Sigmoid colon (tissue), 7 donors: ENCODE data around the gene TCOF1. TPM values are rescaled to one million over a fixed set of nuclear protein-coding genes. Genes with fewer than 3 reads are reported as not detected.

Source experiments
- DNase-seq: peaks from one replicate; pipeline ENCODE4 v3.0.0-alpha.2; 2019
- H3K27ac ChIP-seq, 4 donors: fragments of 200-600 bp; sonication (generic); one replicate each; pipeline ENCODE4 v1.5.1; 2016 to 2019; ENCODE audit warnings: mild to moderate bottlenecking in 1 of 4
- H3K27me3 ChIP-seq, 3 donors: fragments of 200-600 bp; sonication (generic); one replicate each; pipeline ENCODE4 v1.5.1; 2019; ENCODE audit warnings: mild to moderate bottlenecking in 1 of 3
- H3K36me3 ChIP-seq, 4 donors: fragments of 200-600 bp; sonication (generic); one replicate each; pipeline ENCODE4 v1.5.1; 2016 to 2019
- H3K4me1 ChIP-seq, 4 donors: fragments of 200-600 bp; sonication (generic); one replicate each; pipeline ENCODE4 v1.5.1; 2017 to 2019
- H3K4me3 ChIP-seq, 4 donors: fragments of 200-600 bp; sonication (generic); one replicate each; pipeline ENCODE4 v1.5.1; 2017 to 2019; ENCODE audit warnings: mild to moderate bottlenecking in 2 of 4, moderate library complexity in 1 of 4
- H3K9me3 ChIP-seq, 4 donors: fragments of 200-600 bp in 3 of 4; sonication (generic) in 3 of 4; one replicate each; pipeline versions ENCODE4 v1.5.1 to v1.6.1; 2013 to 2019
- EP300 ChIP-seq, 4 donors: sonication (generic); formaldehyde crosslinking; IDR thresholded peaks; one replicate each; pipeline ENCODE4 v1.6.1; 2017; ENCODE audit warnings: antibody characterized with exemption in 4 of 4
- POLR2A ChIP-seq, 2 donors: fragments of 450-650 bp; IDR thresholded peaks; one replicate each; pipeline ENCODE4 v1.6.1; 2016; ENCODE audit warnings: antibody characterized with exemption in 2 of 2, mild to moderate bottlenecking in 2 of 2, moderate library complexity in 2 of 2
- POLR2AphosphoS5 ChIP-seq, 4 donors: sonication (generic); formaldehyde crosslinking; IDR thresholded peaks; one replicate each; pipeline ENCODE4 v1.6.1; 2017; ENCODE audit warnings: antibody characterized with exemption in 4 of 4
- WGBS, 2 donors: extraction: QIAGEN DNeasy Blood & Tissue Kit; methylation state at CpG; one replicate each; pipeline ENCODE4 v1.1.7; 2013; 5-methylcytosine and 5-hydroxymethylcytosine counted together
- intact Hi-C: fragments of 100-400 bp; cut with DNase I; formaldehyde crosslinking; loops from one replicate; pipeline ENCODE4 v1.15.1; 2023
- polyA plus RNA-seq, 3 donors: library from polyadenylated mRNA; stranded (reverse); fragments of 200-250 nt; gene quantifications; one replicate each; pipeline ENCODE4 v1.2.3, GENCODE V29; 2013
- total RNA-seq, 4 donors: library from RNA; depleted of rRNA; stranded (reverse); fragments of >200 nt; gene quantifications; one replicate each; pipeline ENCODE4 v1.1.0, GENCODE V29; 2016
- TF ChIP-seq, protein P1 (sequence below), 4 experiments: fragments of 450-650 bp in 3 of 4; fragments of 200-600 bp in 1 of 4; IDR thresholded peaks; one replicate each; pipeline ENCODE4 v1.5.1; 2016 to 2019; ENCODE audit warnings: antibody characterized with exemption in 4 of 4, mild to moderate bottlenecking in 3 of 4, moderate library complexity in 2 of 4
- donor health status: healthy with polysubstance abuse.
- donor health status: Bipolar disorder and iron deficiency.
- donor health status: healthy.

The TCOF1 gene
- total and polyA plus RNA-seq, 7 donors: 5.4 to 28.1 (median 20.0) TPM

GRCh38 chr5:150364004-150364403 is 6.5 kb downstream of the TCOF1 start:
- Histone ChIP-seq H3K27me3 (no peaks in the 10 kb centered on the region), H3K27ac (no peak overlapping the region), H3K4me3 (no peak overlapping the region), H3K36me3 (peaks cover 31 to 81% (median 49%) of the 10 kb centered on the region in 4 donors), H3K9me3 (no peaks in the 10 kb centered on the region), H3K4me1 (peaks cover 0 to 11% (median 3%) of the 10 kb centered on the region in 4 donors)
- no peak for DNase-seq
- TF ChIP-seq POLR2A (IDR thresholded peaks at IDR 0.05) (no peak), EP300 (IDR thresholded peaks at IDR 0.05) (no peak), POLR2AphosphoS5 (IDR thresholded peaks at IDR 0.05) (no peak)
- TF ChIP-seq, protein P1, sequence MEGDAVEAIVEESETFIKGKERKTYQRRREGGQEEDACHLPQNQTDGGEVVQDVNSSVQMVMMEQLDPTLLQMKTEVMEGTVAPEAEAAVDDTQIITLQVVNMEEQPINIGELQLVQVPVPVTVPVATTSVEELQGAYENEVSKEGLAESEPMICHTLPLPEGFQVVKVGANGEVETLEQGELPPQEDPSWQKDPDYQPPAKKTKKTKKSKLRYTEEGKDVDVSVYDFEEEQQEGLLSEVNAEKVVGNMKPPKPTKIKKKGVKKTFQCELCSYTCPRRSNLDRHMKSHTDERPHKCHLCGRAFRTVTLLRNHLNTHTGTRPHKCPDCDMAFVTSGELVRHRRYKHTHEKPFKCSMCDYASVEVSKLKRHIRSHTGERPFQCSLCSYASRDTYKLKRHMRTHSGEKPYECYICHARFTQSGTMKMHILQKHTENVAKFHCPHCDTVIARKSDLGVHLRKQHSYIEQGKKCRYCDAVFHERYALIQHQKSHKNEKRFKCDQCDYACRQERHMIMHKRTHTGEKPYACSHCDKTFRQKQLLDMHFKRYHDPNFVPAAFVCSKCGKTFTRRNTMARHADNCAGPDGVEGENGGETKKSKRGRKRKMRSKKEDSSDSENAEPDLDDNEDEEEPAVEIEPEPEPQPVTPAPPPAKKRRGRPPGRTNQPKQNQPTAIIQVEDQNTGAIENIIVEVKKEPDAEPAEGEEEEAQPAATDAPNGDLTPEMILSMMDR (IDR thresholded peaks at IDR 0.05): no peak
- intact Hi-C loops: no loop called here
- 93 to 95% methylated on average over 9 of the region's 9 CpGs for WGBS, 2 donors

DNA sequence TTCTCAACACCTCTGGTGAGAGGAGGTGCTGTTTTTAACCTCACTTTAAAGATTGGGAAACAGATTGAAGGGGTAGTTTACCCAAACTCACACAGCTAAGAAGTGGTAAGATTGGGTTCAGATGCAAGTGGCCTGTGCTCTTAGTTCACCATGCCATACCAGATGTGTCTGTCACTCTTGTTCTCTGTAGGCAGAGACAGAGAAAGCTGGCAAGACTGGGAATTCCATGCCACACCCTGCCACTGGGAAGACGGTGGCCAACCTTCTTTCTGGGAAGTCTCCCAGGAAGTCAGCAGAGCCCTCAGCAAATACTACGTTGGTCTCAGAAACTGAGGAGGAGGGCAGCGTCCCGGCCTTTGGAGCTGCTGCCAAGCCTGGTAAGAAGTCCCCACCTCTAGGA is 11.0 kb downstream of the TCOF1 start:
- H3K27ac ChIP-seq: no peak overlapping the region
- H3K36me3 ChIP-seq: peaks cover 37 to 96% (median 73%) of the 10 kb centered on the region in 4 donors
- H3K9me3 ChIP-seq: no peaks in the 10 kb centered on the region
- intact Hi-C loops: no loop called here
- 81 to 89% methylated on average over 4 of the region's 4 CpGs for WGBS, 2 donors
- no peaks in the 10 kb centered on the region for H3K27me3 ChIP-seq
- DNase-seq: no peak
- no peak overlapping the region for H3K4me3 ChIP-seq
- no peak for TF ChIP-seq POLR2A (IDR thresholded peaks at IDR 0.05)
- TF ChIP-seq, protein P1 (IDR thresholded peaks at IDR 0.05): no peak
- H3K4me1 ChIP-seq: no peaks in the 10 kb centered on the region

- WGBS, 2 donors: 94 to 95% methylated on average over 6 of the region's 6 CpGs
Observed at GRCh38 chr5:150372639-150373038, 15.1 kb downstream of the TCOF1 start.

GRCh38 chr5:150374651-150375050 is 17.2 kb downstream of the TCOF1 start:
- Histone ChIP-seq H3K36me3 (peaks cover 53 to 97% (median 84%) of the 10 kb centered on the region in 4 donors), H3K27me3 (no peaks in the 10 kb centered on the region), H3K4me1 (peaks cover 0 to 26% (median 15%) of the 10 kb centered on the region in 4 donors), H3K27ac (no peak overlapping the region), H3K9me3 (no peaks in the 10 kb centered on the region), H3K4me3 (no peak overlapping the region)
- no peak for DNase-seq
- intact Hi-C loops: no loop called here
- TF ChIP-seq POLR2A (IDR thresholded peaks at IDR 0.05) (no peak), POLR2AphosphoS5 (IDR thresholded peaks at IDR 0.05) (no peak), EP300 (IDR thresholded peaks at IDR 0.05) (no peak)
- TF ChIP-seq, protein P1 (IDR thresholded peaks at IDR 0.05): no peak
- 95% methylated on average over 11 of the region's 11 CpGs for WGBS, 2 donors

More at GRCh38 chr5:150372639-150373038, 15.1 kb downstream of the TCOF1 start:
- TF ChIP-seq POLR2AphosphoS5 (IDR thresholded peaks at IDR 0.05): no peak
- TF ChIP-seq EP300 (IDR thresholded peaks at IDR 0.05): no peak
- TF ChIP-seq, protein P1 (IDR thresholded peaks at IDR 0.05): no peak
- TF ChIP-seq POLR2A (IDR thresholded peaks at IDR 0.05): no peak
- H3K9me3 ChIP-seq: no peaks in the 10 kb centered on the region
- H3K4me3 ChIP-seq: no peak overlapping the region
- peaks cover 50 to 98% (median 89%) of the 10 kb centered on the region in 4 donors for H3K36me3 ChIP-seq
- H3K27me3 ChIP-seq: no peaks in the 10 kb centered on the region
- intact Hi-C loops: no loop called here
- H3K4me1 ChIP-seq: peaks cover 0 to 10% (median 5%) of the 10 kb centered on the region in 4 donors
- DNase-seq: no peak
- H3K27ac ChIP-seq: no peak overlapping the region
